Measurements from ENCODE around the gene NAT8.
"Not testable (repeated sequence)": the region's sequence is repeated elsewhere in the genome, so short reads cannot be mapped to it uniquely, and the experiment has no call there.

DNA sequence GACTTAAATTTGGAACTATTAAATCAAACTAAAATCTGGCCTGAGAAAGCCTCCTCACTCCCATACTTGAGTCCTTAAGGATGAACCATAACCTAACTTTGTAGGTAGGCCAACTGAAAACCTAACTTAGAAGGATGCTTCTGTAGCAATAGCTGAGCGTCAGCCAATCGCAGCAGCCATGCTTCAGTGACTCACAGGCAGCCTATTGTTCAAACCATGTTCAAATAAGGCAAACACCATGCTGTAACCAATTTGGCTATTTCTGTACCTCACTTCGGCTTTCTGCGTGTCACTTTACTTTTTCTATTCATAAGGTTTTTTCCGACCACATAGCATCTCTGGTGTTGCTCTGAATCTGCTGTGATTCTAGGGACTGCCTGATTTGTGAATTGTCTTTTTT, 46.3 kb upstream of the NAT8 start:
- TF ChIP-seq, protein P1, sequence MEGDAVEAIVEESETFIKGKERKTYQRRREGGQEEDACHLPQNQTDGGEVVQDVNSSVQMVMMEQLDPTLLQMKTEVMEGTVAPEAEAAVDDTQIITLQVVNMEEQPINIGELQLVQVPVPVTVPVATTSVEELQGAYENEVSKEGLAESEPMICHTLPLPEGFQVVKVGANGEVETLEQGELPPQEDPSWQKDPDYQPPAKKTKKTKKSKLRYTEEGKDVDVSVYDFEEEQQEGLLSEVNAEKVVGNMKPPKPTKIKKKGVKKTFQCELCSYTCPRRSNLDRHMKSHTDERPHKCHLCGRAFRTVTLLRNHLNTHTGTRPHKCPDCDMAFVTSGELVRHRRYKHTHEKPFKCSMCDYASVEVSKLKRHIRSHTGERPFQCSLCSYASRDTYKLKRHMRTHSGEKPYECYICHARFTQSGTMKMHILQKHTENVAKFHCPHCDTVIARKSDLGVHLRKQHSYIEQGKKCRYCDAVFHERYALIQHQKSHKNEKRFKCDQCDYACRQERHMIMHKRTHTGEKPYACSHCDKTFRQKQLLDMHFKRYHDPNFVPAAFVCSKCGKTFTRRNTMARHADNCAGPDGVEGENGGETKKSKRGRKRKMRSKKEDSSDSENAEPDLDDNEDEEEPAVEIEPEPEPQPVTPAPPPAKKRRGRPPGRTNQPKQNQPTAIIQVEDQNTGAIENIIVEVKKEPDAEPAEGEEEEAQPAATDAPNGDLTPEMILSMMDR (IDR thresholded peaks at IDR 0.05) = not testable (repeated sequence)
- TF ChIP-seq, protein P2, sequence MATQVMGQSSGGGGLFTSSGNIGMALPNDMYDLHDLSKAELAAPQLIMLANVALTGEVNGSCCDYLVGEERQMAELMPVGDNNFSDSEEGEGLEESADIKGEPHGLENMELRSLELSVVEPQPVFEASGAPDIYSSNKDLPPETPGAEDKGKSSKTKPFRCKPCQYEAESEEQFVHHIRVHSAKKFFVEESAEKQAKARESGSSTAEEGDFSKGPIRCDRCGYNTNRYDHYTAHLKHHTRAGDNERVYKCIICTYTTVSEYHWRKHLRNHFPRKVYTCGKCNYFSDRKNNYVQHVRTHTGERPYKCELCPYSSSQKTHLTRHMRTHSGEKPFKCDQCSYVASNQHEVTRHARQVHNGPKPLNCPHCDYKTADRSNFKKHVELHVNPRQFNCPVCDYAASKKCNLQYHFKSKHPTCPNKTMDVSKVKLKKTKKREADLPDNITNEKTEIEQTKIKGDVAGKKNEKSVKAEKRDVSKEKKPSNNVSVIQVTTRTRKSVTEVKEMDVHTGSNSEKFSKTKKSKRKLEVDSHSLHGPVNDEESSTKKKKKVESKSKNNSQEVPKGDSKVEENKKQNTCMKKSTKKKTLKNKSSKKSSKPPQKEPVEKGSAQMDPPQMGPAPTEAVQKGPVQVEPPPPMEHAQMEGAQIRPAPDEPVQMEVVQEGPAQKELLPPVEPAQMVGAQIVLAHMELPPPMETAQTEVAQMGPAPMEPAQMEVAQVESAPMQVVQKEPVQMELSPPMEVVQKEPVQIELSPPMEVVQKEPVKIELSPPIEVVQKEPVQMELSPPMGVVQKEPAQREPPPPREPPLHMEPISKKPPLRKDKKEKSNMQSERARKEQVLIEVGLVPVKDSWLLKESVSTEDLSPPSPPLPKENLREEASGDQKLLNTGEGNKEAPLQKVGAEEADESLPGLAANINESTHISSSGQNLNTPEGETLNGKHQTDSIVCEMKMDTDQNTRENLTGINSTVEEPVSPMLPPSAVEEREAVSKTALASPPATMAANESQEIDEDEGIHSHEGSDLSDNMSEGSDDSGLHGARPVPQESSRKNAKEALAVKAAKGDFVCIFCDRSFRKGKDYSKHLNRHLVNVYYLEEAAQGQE (IDR thresholded peaks at IDR 0.05; ENCODE audit: low read depth, low read length) = not testable (repeated sequence)
- not testable (repeated sequence) for TF ChIP-seq FOXJ3 (CRISPR knock-in tag; IDR thresholded peaks at IDR 0.05); FOSL2 (IDR thresholded peaks at IDR 0.05; ENCODE audit: borderline replicate concordance, low read depth)
